GM06990 (cell line): Measurements from ENCODE around the gene MTHFS.

Source experiments
- DNase-seq: peaks from one replicate; pipeline ENCODE4 v3.0.0-alpha.2; 2011; ENCODE audit not compliant: insufficient read length; ENCODE audit errors: extremely low read depth
- H3K27me3 ChIP-seq: replicated peaks from 2 replicates; pipeline ENCODE4 v1.6.0; 2011; ENCODE audit warnings: low read length; ENCODE audit not compliant: control insufficient read depth, insufficient read depth
- H3K36me3 ChIP-seq: 2 replicates; pipeline ENCODE4 v1.5.1; 2011; ENCODE audit warnings: low read length; ENCODE audit not compliant: control insufficient read depth, insufficient read depth
- H3K4me3 ChIP-seq: replicated peaks from 2 replicates; pipeline ENCODE4 v1.5.1; 2011; ENCODE audit warnings: low read depth, mild to moderate bottlenecking, control low read depth, low read length
- CTCF ChIP-seq: IDR thresholded peaks from 2 replicates; pipeline ENCODE4 v1.5.1; 2011; ENCODE audit warnings: low read length, control low read depth, mild to moderate bottlenecking, inconsistent platforms; ENCODE audit not compliant: insufficient read depth, poor library complexity, severe bottlenecking

Gene MTHFS

GRCh38 chr15:79829950-79830349 lies 66.9 kb downstream of the MTHFS start:
- no peak for TF ChIP-seq CTCF
- no peak for DNase-seq
- Histone ChIP-seq H3K36me3 (no peaks in the 10 kb centered on the region; the same call in 1 of the 2 replicates), H3K27me3 (no peaks in the 10 kb centered on the region), H3K4me3 (no peak overlapping the region)

GRCh38 chr15:79828447-79828846 lies 68.4 kb downstream of the MTHFS start:
- H3K36me3 ChIP-seq: no peaks in the 10 kb centered on the region; the same call in 1 of the 2 replicates
- no peak overlapping the region for H3K4me3 ChIP-seq
- no peaks in the 10 kb centered on the region for H3K27me3 ChIP-seq
- no peak for DNase-seq
- no peak for TF ChIP-seq CTCF

- TF ChIP-seq CTCF: no peak
- Histone ChIP-seq H3K4me3 (no peak overlapping the region), H3K27me3 (no peaks in the 10 kb centered on the region), H3K36me3 (no peaks in the 10 kb centered on the region; the same call in 1 of the 2 replicates)
- DNase-seq: no peak
Observed at GRCh38 chr15:79826800-79827199, 70.0 kb downstream of the MTHFS start.

- Histone ChIP-seq H3K27me3 (no peaks in the 10 kb centered on the region), H3K36me3 (no peaks in the 10 kb centered on the region), H3K4me3 (no peak overlapping the region)
- no peak for TF ChIP-seq CTCF
- DNase-seq: no peak
Observed at GRCh38 chr15:79824136-79824701, 72.6 kb downstream of the MTHFS start.

- Histone ChIP-seq H3K4me3 (no peak overlapping the region), H3K27me3 (no peaks in the 10 kb centered on the region), H3K36me3 (no peaks in the 10 kb centered on the region)
- TF ChIP-seq CTCF: no peak
- no peak for DNase-seq
Observed at GRCh38 chr15:79820820-79821219, 76.0 kb downstream of the MTHFS start.

- no peak for DNase-seq
- no peaks in the 10 kb centered on the region for H3K36me3 ChIP-seq
- no peak overlapping the region for H3K4me3 ChIP-seq
- no peak for TF ChIP-seq CTCF
- no peaks in the 10 kb centered on the region for H3K27me3 ChIP-seq
Observed at GRCh38 chr15:79820176-79820575, 76.6 kb downstream of the MTHFS start.
